HG02610 (cell line): Measurements from ENCODE around the gene NCAPG2.
A peak's percentile ranks its signal among the peaks of the same experiment; 100 is the strongest.
"Not testable (repeated sequence)": the region's sequence is repeated elsewhere in the genome, so short reads cannot be mapped to it uniquely, and the experiment has no call there.

Source experiments
- ATAC-seq: cut with Tn5 transposase; IDR thresholded peaks from one replicate; pipeline ENCODE4 v1.9.1; 2021; ENCODE audit warnings: mild to moderate bottlenecking, moderate library complexity; ENCODE audit not compliant: unreplicated experiment

NCAPG2 gene

GRCh38 chr7:158638001-158638400 is 66.6 kb downstream of the NCAPG2 start:
- ATAC-seq = no peak

- peak; percentile 62 for ATAC-seq
These were observed 71.3 kb downstream of the NCAPG2 start for GRCh38 chr7:158633055-158633956.

GRCh38 chr7:158631574-158632195 is 72.9 kb downstream of the NCAPG2 start:
- no peak for ATAC-seq

GRCh38 chr7:158626289-158626688 is 78.3 kb downstream of the NCAPG2 start:
- not testable (repeated sequence) for ATAC-seq

GRCh38 chr7:158623241-158623640 is 81.4 kb downstream of the NCAPG2 start:
- ATAC-seq = no peak

GRCh38 chr7:158620839-158621441 is 83.7 kb downstream of the NCAPG2 start:
- ATAC-seq = no peak

GRCh38 chr7:158620418-158620817 is 84.2 kb downstream of the NCAPG2 start:
- no peak for ATAC-seq

GRCh38 chr7:158618745-158619140 is 85.9 kb downstream of the NCAPG2 start:
- ATAC-seq = no peak

- no peak for ATAC-seq
These were observed 86.9 kb downstream of the NCAPG2 start for GRCh38 chr7:158617737-158618128.

GRCh38 chr7:158616050-158616449 is 88.6 kb downstream of the NCAPG2 start:
- no peak for ATAC-seq

- no peak for ATAC-seq
These were observed 89.9 kb downstream of the NCAPG2 start for GRCh38 chr7:158614700-158615099.

GRCh38 chr7:158613481-158613880 is 91.1 kb downstream of the NCAPG2 start:
- ATAC-seq = peak; percentile 95

GRCh38 chr7:158612546-158612945 is 92.1 kb downstream of the NCAPG2 start:
- no peak for ATAC-seq

GRCh38 chr7:158611541-158611940 is 93.1 kb downstream of the NCAPG2 start:
- ATAC-seq = no peak

GRCh38 chr7:158609313-158609974 is 95.2 kb downstream of the NCAPG2 start:
- no peak for ATAC-seq

GRCh38 chr7:158607563-158607962 is 97.0 kb downstream of the NCAPG2 start:
- no peak for ATAC-seq

GRCh38 chr7:158606671-158607424 is 97.8 kb downstream of the NCAPG2 start:
- ATAC-seq = no peak

GRCh38 chr7:158606129-158606528 is 98.5 kb downstream of the NCAPG2 start:
- no peak for ATAC-seq

- ATAC-seq = peak; percentile 22
These were observed 100.5 kb downstream of the NCAPG2 start for GRCh38 chr7:158603773-158604755.
